Fibroblast of skin of abdomen (primary cell): Measurements from ENCODE around the gene TEX13B. TPM values are rescaled to one million over a fixed set of nuclear protein-coding genes. Genes with fewer than 3 reads are reported as not detected.
"Not testable (repeated sequence)": the region's sequence is repeated elsewhere in the genome, so short reads cannot be mapped to it uniquely, and the experiment has no call there.

Experiments
- DNase-seq: peaks from one replicate; pipeline ENCODE4 v3.0.0-alpha.2; 2013
- polyA plus RNA-seq, 2 experiments: library from polyadenylated mRNA; unstranded; fragments of 120-200 nt; gene quantifications; one replicate each; pipeline ENCODE4 v1.2.1, GENCODE V29; 2013; ENCODE audit not compliant: insufficient read length in 2 of 2

TEX13B gene
- not detected for polyA plus RNA-seq (2013, experiment 1 of 2; ENCODE audit: insufficient read length)
- not detected for polyA plus RNA-seq (2013, experiment 2 of 2; ENCODE audit: insufficient read length)

GRCh38 chrX:107982356-107982755, at the start of gene TEX13B:
TEX13B (minus strand) TSS chrX:107982370; CDS start chrX:107982127, 243 bp downstream.
- DNase-seq, result no peak

GRCh38 chrX:108029928-108030711, 48.0 kb upstream of the TEX13B start:
- DNase-seq, result no peak

- DNase-seq, result no peak
These were observed 46.7 kb upstream of the TEX13B start for GRCh38 chrX:108028854-108029253.

GRCh38 chrX:108025954-108026600, 43.9 kb upstream of the TEX13B start:
- DNase-seq, result no peak

- DNase-seq, result no peak
These were observed 43.2 kb upstream of the TEX13B start for GRCh38 chrX:108025376-108025775.

- no peak for DNase-seq
These were observed 40.4 kb upstream of the TEX13B start for GRCh38 chrX:108022491-108023089.

GRCh38 chrX:108020631-108021030, 38.5 kb upstream of the TEX13B start:
- no peak for DNase-seq

GRCh38 chrX:108019382-108019875, 37.3 kb upstream of the TEX13B start:
- DNase-seq, result no peak

GRCh38 chrX:108018656-108019381, 36.6 kb upstream of the TEX13B start:
- DNase-seq, result no peak

GRCh38 chrX:108001218-108001814, 19.1 kb upstream of the TEX13B start:
- DNase-seq, result peak; percentile 14

GRCh38 chrX:108000751-108001150, 18.6 kb upstream of the TEX13B start:
- DNase-seq, result no peak

- no peak for DNase-seq
These were observed 14.0 kb upstream of the TEX13B start for GRCh38 chrX:107996124-107996523.

- no peak for DNase-seq
These were observed 2.9 kb upstream of the TEX13B start for GRCh38 chrX:107985033-107985432.

GRCh38 chrX:107979534-107979933, 2.6 kb downstream of the TEX13B start:
- no peak for DNase-seq

GRCh38 chrX:107978707-107979307, 3.4 kb downstream of the TEX13B start:
- DNase-seq, result peak; percentile 5

- DNase-seq, result no peak
These were observed 4.1 kb downstream of the TEX13B start for GRCh38 chrX:107978071-107978470.

GRCh38 chrX:107971636-107972035, 10.5 kb downstream of the TEX13B start:
- DNase-seq, result no peak

- DNase-seq, result no peak
These were observed 12.1 kb downstream of the TEX13B start for GRCh38 chrX:107970073-107970472.

GRCh38 chrX:107968623-107969022, 13.5 kb downstream of the TEX13B start:
- DNase-seq, result no peak

GRCh38 chrX:107955337-107955736, 26.8 kb downstream of the TEX13B start:
- DNase-seq, result not testable (repeated sequence)

- no peak for DNase-seq
These were observed 42.1 kb downstream of the TEX13B start for GRCh38 chrX:107940095-107940494.

GRCh38 chrX:107936434-107936730, 45.8 kb downstream of the TEX13B start:
- no peak for DNase-seq
